ENCODE measurements around the gene PAXIP1. TPM values are rescaled to one million over a fixed set of nuclear protein-coding genes. Genes with fewer than 3 reads are reported as not detected.
"Not testable (repeated sequence)": the region's sequence is repeated elsewhere in the genome, so short reads cannot be mapped to it uniquely, and the experiment has no call there.

The PAXIP1 gene
- total and polyA plus RNA-seq, 10 of the 15 experiments (the other 5 are each of a cell fraction or from before 2014, with no cell fraction given): 7.3 to 27.2 (median 18.1) TPM

DNA sequence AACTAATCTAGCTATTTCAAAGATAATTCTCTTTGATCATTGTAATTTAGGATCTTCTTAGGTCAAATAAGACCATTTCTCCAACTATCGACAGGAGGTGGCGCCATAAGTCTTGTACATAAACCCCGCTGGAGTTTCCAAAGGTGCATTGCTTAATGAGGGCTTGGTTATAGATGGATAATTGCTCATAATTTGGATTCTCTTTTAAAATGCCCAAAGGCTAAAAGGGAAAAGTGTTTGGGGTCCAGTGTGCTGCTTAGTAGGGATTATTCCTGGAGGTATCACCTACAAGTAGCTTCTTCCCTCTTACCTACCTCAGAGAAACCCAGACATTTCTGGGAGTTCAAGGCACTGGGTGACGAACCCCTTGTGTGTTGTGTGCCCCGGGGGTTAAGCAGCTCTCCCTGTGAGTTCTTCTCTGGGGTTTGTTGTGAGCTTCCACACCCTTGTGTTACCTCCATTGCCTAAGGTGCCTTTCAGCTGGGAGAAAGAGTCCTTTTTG lies 75.2 kb downstream of the PAXIP1 start (continued):
- TF ChIP-seq ZSCAN29 (IDR thresholded peaks at IDR 0.05) (no peak), PAX5 (IDR thresholded peaks at IDR 0.05; ENCODE audit: borderline replicate concordance, low read depth, low read length) (no peak), E2F8 (IDR thresholded peaks at IDR 0.05; ENCODE audit: low read depth, partially characterized antibody) (no peak), SIN3A (IDR thresholded peaks at IDR 0.05; ENCODE audit: low read depth, low read length) (0 out of 2 replicates have a peak, but pooled peaks have one; percentile 1), POLR2AphosphoS2 (IDR thresholded peaks at IDR 0.05; ENCODE audit: low read depth, low read length) (no peak), KAT2A (conservative IDR thresholded peaks at IDR 0.05; ENCODE audit: control insufficient read depth, low read depth, low read length) (no peak)

DNA sequence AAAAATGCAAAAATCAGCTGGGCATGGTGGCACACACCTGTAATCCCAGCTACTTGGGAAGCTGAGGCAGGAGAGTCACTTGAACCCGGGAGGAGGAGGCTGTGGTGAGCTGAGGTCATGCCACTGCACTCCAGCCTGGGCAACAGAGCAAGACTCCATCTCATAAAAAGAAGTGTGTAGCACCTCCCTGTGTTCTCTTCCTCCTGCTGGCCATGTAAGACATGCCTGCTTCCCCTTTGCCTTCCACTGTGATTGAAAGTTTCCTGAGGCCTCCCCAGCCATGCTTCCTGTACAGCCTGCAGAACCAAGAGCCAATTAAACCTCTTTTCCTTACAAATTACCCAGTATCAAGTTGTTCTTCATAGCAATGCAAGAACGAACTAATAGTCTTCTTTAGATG lies 80.5 kb downstream of the PAXIP1 start:
- DNase-seq (ENCODE audit: low read depth, low spot score); H3K4me1 ChIP-seq (ENCODE audit: control insufficient read depth, insufficient read depth, low read length); H3K27me3 ChIP-seq (replicated peaks in 1 of 2; ENCODE audit: control insufficient read depth in 2 of 2, insufficient read depth in 2 of 2, low read length in 1 of 2); H3K27ac ChIP-seq (ENCODE audit: control insufficient read depth, insufficient read depth); H3K36me3 ChIP-seq (ENCODE audit: control insufficient read depth in 2 of 2, insufficient read depth in 2 of 2, low read length in 1 of 2); FAIRE-seq; H4K20me1 ChIP-seq (ENCODE audit: control insufficient read depth, insufficient read depth); H2AFZ ChIP-seq (ENCODE audit: control insufficient read depth, low read depth, low read length); in situ Hi-C loops (cut with MboI); H3K4me3 ChIP-seq; H3K4me2 ChIP-seq (ENCODE audit: control insufficient read depth, insufficient read depth); ATAC-seq; H3K9ac ChIP-seq (ENCODE audit: control insufficient read depth, insufficient read depth, low read length); RAD21 ChIA-PET (ENCODE audit: unreplicated experiment); H3K9me3 ChIP-seq (replicated peaks; ENCODE audit: control insufficient read depth, insufficient read depth, low read length); BruUV-seq (replicated peaks); H3K79me2 ChIP-seq (ENCODE audit: control insufficient read depth, insufficient read depth, low read length): not testable (repeated sequence)
- intact Hi-C loops (cut with micrococcal nuclease; ENCODE audit: unreplicated experiment): loop anchor here (10.0 kb wide), 1 partner anchor 842 kb away; no protein-coding TSS in a partner anchor
- ChIA-PET SMC1A (ENCODE audit: uncharacterized antibody, unreplicated experiment) (interaction anchor here (1.6 kb wide), 1 partner anchor 9 kb away, joined by 4 read pairs; no protein-coding TSS in a partner anchor), CTCF (interaction anchor here (0.8 to 2.3 kb wide), 7 partner anchors 9 to 676 kb away, joined by 3 to 15 read pairs (median 5); no protein-coding TSS in a partner anchor), POLR2A (interaction anchor here (0.6 kb wide), 1 partner anchor 31 kb away, joined by 5 read pairs; no protein-coding TSS in a partner anchor)
- WGBS (ENCODE audit: insufficient coverage, insufficient replicate concordance, low lambda C conversion rate, missing lambda C conversion rate): 10% methylated on average over 2 of the region's 2 CpGs

Measured in GM12878 (cell line).